Liver (tissue), 3 donors: Measurements from ENCODE around the gene KRTAP5-3.

Experiments used
- CTCF ChIP-seq: fragments of 150-350 bp; IDR thresholded peaks from 2 replicates; pipeline ENCODE4 v1.5.1; 2017; ENCODE audit warnings: improper control_type of control experiment, low read depth, low read length; ENCODE audit not compliant: missing input control
- EGR1 ChIP-seq, 2 donors: IDR thresholded peaks; 2 replicates each; pipeline ENCODE4 v1.6.1; 2016 to 2018; ENCODE audit warnings: antibody characterized with exemption in 2 of 2, low read depth in 2 of 2
- GABPA ChIP-seq, 2 donors: IDR thresholded peaks in 1 of 2; conservative IDR thresholded peaks in 1 of 2; 2 replicates each; pipeline ENCODE4 v1.6.1; 2016; ENCODE audit warnings: antibody characterized with exemption in 2 of 2, mild to moderate bottlenecking in 1 of 2, moderate library complexity in 1 of 2
- HNF4A ChIP-seq, 2 donors: conservative IDR thresholded peaks; 2 replicates each; pipeline ENCODE4 v1.6.1; 2016; ENCODE audit warnings: antibody characterized with exemption in 2 of 2, mild to moderate bottlenecking in 2 of 2
- HNF4G ChIP-seq: IDR thresholded peaks from 2 replicates; pipeline ENCODE4 v1.6.1; 2016; ENCODE audit warnings: antibody characterized with exemption
- REST ChIP-seq: IDR thresholded peaks from 2 replicates; pipeline ENCODE4 v1.6.1; 2016; ENCODE audit warnings: antibody characterized with exemption, mild to moderate bottlenecking
- RXRA ChIP-seq, 2 donors: IDR thresholded peaks; 2 replicates each; pipeline ENCODE4 v1.6.1; 2017 to 2018; ENCODE audit warnings: antibody characterized with exemption in 2 of 2, mild to moderate bottlenecking in 1 of 2
- YY1 ChIP-seq: IDR thresholded peaks from 2 replicates; pipeline ENCODE4 v1.6.1; 2016; ENCODE audit warnings: antibody characterized with exemption, mild to moderate bottlenecking
- donor health status: healthy.
- donor health status: healthy.

GRCh38 chr11:1570531-1570895 lies 37.8 kb downstream of the KRTAP5-3 start:
- no peak for TF ChIP-seq RXRA (IDR thresholded peaks at IDR 0.05)
- no peak for TF ChIP-seq CTCF
- TF ChIP-seq REST = no peak
- no peak for TF ChIP-seq EGR1 (IDR thresholded peaks at IDR 0.05; ENCODE audit: low read depth in 2 of 2)
- TF ChIP-seq HNF4G = no peak
- no peak for TF ChIP-seq HNF4A (conservative IDR thresholded peaks at IDR 0.05)
- TF ChIP-seq YY1 = no peak
- no peak for TF ChIP-seq GABPA (IDR thresholded peaks at IDR 0.05 in 1 of 2, conservative IDR thresholded peaks at IDR 0.05 in 1 of 2)
